ENCODE results near the gene CRISPLD2. TPM values are rescaled to one million over a fixed set of nuclear protein-coding genes. Genes with fewer than 3 reads are reported as not detected.

The CRISPLD2 gene
- total RNA-seq, 1 donor from 2014 or later, result not detected

GRCh38 chr16:84926462-84926861, 106.7 kb downstream of the CRISPLD2 start:
- Mint-ChIP-seq H3K27me3 (peaks cover 3% of the 10 kb centered on the region), H3K4me1 (no peaks in the 10 kb centered on the region), H3K27ac (no peak overlapping the region), H3K9me3 (no peaks in the 10 kb centered on the region), H3K36me3 (ENCODE audit: low read depth) (no peaks in the 10 kb centered on the region), H3K4me3 (no peak overlapping the region)
- ATAC-seq (ENCODE audit: low read depth) (no peak), DNase-seq (no peak)
- no peak for TF ChIP-seq CTCF (IDR thresholded peaks at IDR 0.05)
- intact Hi-C loops (cut with micrococcal nuclease), result no loop called here
- CTCF ChIA-PET, result interaction anchor here (1.7 to 2.2 kb wide), 2 partner anchors 25 to 160 kb away, joined by 7 to 10 read pairs; no protein-coding TSS in a partner anchor
- POLR2A ChIA-PET, result no interaction called here

- Mint-ChIP-seq H3K9me3 (no peaks in the 10 kb centered on the region), H3K4me1 (no peaks in the 10 kb centered on the region), H3K4me3 (no peak overlapping the region), H3K36me3 (ENCODE audit: low read depth) (no peaks in the 10 kb centered on the region), H3K27ac (no peak overlapping the region), H3K27me3 (peaks cover 3% of the 10 kb centered on the region)
- no peak for DNase-seq
- intact Hi-C loops (cut with micrococcal nuclease), result no loop called here
- ChIA-PET POLR2A (no interaction called here), CTCF (no interaction called here)
- ATAC-seq (ENCODE audit: low read depth), result no peak
- TF ChIP-seq CTCF (IDR thresholded peaks at IDR 0.05), result no peak
Measured at GRCh38 chr16:84927621-84928591, 108.1 kb downstream of the CRISPLD2 start.

- Mint-ChIP-seq H3K9me3 (no peaks in the 10 kb centered on the region), H3K4me3 (no peak overlapping the region), H3K36me3 (ENCODE audit: low read depth) (no peaks in the 10 kb centered on the region), H3K27ac (no peak overlapping the region), H3K4me1 (no peaks in the 10 kb centered on the region), H3K27me3 (peaks cover 3% of the 10 kb centered on the region)
- CTCF ChIA-PET, result no interaction called here
- no peak for DNase-seq
- intact Hi-C loops (cut with micrococcal nuclease), result no loop called here
- ATAC-seq (ENCODE audit: low read depth), result no peak
- POLR2A ChIA-PET, result no interaction called here
- no peak for TF ChIP-seq CTCF (IDR thresholded peaks at IDR 0.05)
Measured at GRCh38 chr16:84928679-84929420, 109.1 kb downstream of the CRISPLD2 start.

- H3K36me3 Mint-ChIP-seq (ENCODE audit: low read depth), result no peaks in the 10 kb centered on the region
- ChIA-PET POLR2A (no interaction called here), CTCF (interaction anchor here (0.6 kb wide), 1 partner anchor 884 kb away, joined by 3 read pairs; no protein-coding TSS in a partner anchor)
- intact Hi-C loops (cut with micrococcal nuclease), result no loop called here
- peaks cover 2% of the 10 kb centered on the region for H3K27me3 Mint-ChIP-seq
- H3K4me1 Mint-ChIP-seq, result no peaks in the 10 kb centered on the region
- no peak overlapping the region for H3K4me3 Mint-ChIP-seq
- ATAC-seq (ENCODE audit: low read depth), result no peak
- no peaks in the 10 kb centered on the region for H3K9me3 Mint-ChIP-seq
- no peak overlapping the region for H3K27ac Mint-ChIP-seq
- DNase-seq, result no peak
- TF ChIP-seq CTCF (IDR thresholded peaks at IDR 0.05), result no peak
Measured at GRCh38 chr16:84929421-84930297, 109.9 kb downstream of the CRISPLD2 start.

Data from activated B cell treated with CpG ODN at 0.5 μM for 24 hours (primary cell).